ENCODE results near the gene TNS2. TPM values are rescaled to one million over a fixed set of nuclear protein-coding genes. Genes with fewer than 3 reads are reported as not detected.

TNS2 gene
- total and polyA plus RNA-seq, 10 of the 15 experiments (the other 5 are each of a cell fraction or from before 2014, with no cell fraction given), result 0.03 to 0.72 (median 0.16) TPM; not detected in 4

DNA sequence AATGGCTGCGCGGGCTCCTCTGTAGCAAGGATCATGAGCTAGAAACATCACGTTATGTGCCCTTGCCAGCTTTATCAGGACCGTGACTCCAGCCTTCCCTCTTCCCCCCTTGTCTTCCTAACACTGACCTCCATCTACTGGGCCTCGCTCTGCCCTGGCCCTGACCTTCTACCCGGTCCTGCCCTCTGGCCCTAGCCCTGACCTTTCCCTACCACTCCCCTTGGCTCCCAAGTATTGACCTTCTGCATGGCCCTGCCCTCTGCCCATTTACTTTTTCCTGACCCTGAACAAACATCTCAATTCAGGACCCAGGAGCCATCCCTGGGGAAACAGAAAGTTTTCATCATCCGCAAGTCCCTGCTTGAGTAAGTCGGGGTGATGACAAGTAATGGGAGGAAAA lies 55.4 kb downstream of the TNS2 start:
- H3K9me3 ChIP-seq (replicated peaks; ENCODE audit: control insufficient read depth, insufficient read depth, low read length), result no peaks in the 10 kb centered on the region
- no peak overlapping the region for H2AFZ ChIP-seq (ENCODE audit: control insufficient read depth, low read depth, low read length)
- H3K36me3 ChIP-seq (ENCODE audit: control insufficient read depth in 2 of 2, insufficient read depth in 2 of 2, low read length in 1 of 2), result no peaks in the 10 kb centered on the region
- no peak overlapping the region for H3K27ac ChIP-seq (ENCODE audit: control insufficient read depth, insufficient read depth)
- no peak overlapping the region for H3K4me2 ChIP-seq (ENCODE audit: control insufficient read depth, insufficient read depth)
- no peak for TF ChIP-seq NR2C1 (IDR thresholded peaks at IDR 0.05)
- TF ChIP-seq CHD4 (IDR thresholded peaks at IDR 0.05), result no peak
- no peak for TF ChIP-seq YY1 (IDR thresholded peaks at IDR 0.05; ENCODE audit: low read depth, low read length)
- TF ChIP-seq ZNF24 (IDR thresholded peaks at IDR 0.05), result no peak
- no peak for TF ChIP-seq JUND (IDR thresholded peaks at IDR 0.05; ENCODE audit: low read depth, low read length)
- no peak for TF ChIP-seq MYC (IDR thresholded peaks at IDR 0.05; ENCODE audit: insufficient read depth, insufficient read length, insufficient replicate concordance, low read length, severe bottlenecking)
- TF ChIP-seq ASH2L (IDR thresholded peaks at IDR 0.05; ENCODE audit: borderline replicate concordance, low read depth), result no peak
- intact Hi-C loops (cut with micrococcal nuclease; ENCODE audit: unreplicated experiment), result no loop called here
- ChIA-PET POLR2A (no interaction called here), CTCF (interaction anchor here (2.0 kb wide), 1 partner anchor 39 kb away, joined by 7 read pairs; no protein-coding TSS in a partner anchor), RAD21 (ENCODE audit: unreplicated experiment) (interaction anchor here (0.5 to 0.6 kb wide), 2 partner anchors 39 to 51 kb away, joined by 3 to 6 read pairs; no protein-coding TSS in a partner anchor), SMC1A (ENCODE audit: uncharacterized antibody, unreplicated experiment) (interaction anchor here (0.6 kb wide), 1 partner anchor 39 kb away, joined by 3 read pairs; no protein-coding TSS in a partner anchor)
- no peak for DNase-seq (ENCODE audit: low read depth, low spot score)
- H4K20me1 ChIP-seq (ENCODE audit: control insufficient read depth, insufficient read depth), result no peaks in the 10 kb centered on the region
- H3K79me2 ChIP-seq (ENCODE audit: control insufficient read depth, insufficient read depth, low read length), result no peaks in the 10 kb centered on the region
- BruUV-seq (replicated peaks), result no TSS peak
- no peak for ATAC-seq
- WGBS (ENCODE audit: insufficient coverage, insufficient replicate concordance, low lambda C conversion rate, missing lambda C conversion rate), result 91% methylated on average over 8 of the region's 8 CpGs
- no peak overlapping the region for H3K4me3 ChIP-seq
- H3K4me1 ChIP-seq (ENCODE audit: control insufficient read depth, insufficient read depth, low read length), result peaks cover 19% of the 10 kb centered on the region
- FAIRE-seq, result no peak
- H3K9ac ChIP-seq (ENCODE audit: control insufficient read depth, insufficient read depth, low read length), result no peak overlapping the region
- no peaks in the 10 kb centered on the region for H3K27me3 ChIP-seq (replicated peaks in 1 of 2; ENCODE audit: control insufficient read depth in 2 of 2, insufficient read depth in 2 of 2, low read length in 1 of 2)
- in situ Hi-C loops (cut with MboI), result no loop called here

Data from GM12878 (cell line).